DND-41 (cell line): ENCODE results near the gene KRTAP12-2.

Source experiments
- ATAC-seq: fragments of 200-7000 bp; cut with Tn5 transposase; 3 replicates; pipeline ENCODE4 v1.9.1; 2021; ENCODE audit warnings: low read depth; ENCODE audit not compliant: insufficient read depth
- DNase-seq: peaks from one replicate; pipeline ENCODE4 v3.0.0-alpha.2; 2020
- H2AFZ ChIP-seq: 2 replicates; pipeline ENCODE4 v1.6.0; 2012; ENCODE audit warnings: low read depth, low read length
- H3K27ac ChIP-seq: 2 replicates; pipeline ENCODE4 v1.5.1; 2012; ENCODE audit warnings: low read length, inconsistent platforms
- H3K27me3 ChIP-seq: fragments of 200-600 bp; sonication (generic); 2 replicates; pipeline ENCODE4 v1.6.0; 2012; ENCODE audit warnings: low read length, mild to moderate bottlenecking, inconsistent platforms; ENCODE audit not compliant: insufficient read depth, poor library complexity
- H3K36me3 ChIP-seq: 2 replicates; pipeline ENCODE4 v1.5.1; 2012; ENCODE audit warnings: low read length, inconsistent platforms; ENCODE audit not compliant: insufficient read depth
- H3K4me1 ChIP-seq: 2 replicates; pipeline ENCODE4 v1.5.1; 2012; ENCODE audit warnings: mild to moderate bottlenecking, low read length; ENCODE audit not compliant: insufficient read depth
- H3K4me2 ChIP-seq: 2 replicates; pipeline ENCODE4 v1.6.0; 2012; ENCODE audit warnings: mild to moderate bottlenecking, moderate library complexity, low read length, inconsistent platforms; ENCODE audit not compliant: insufficient read depth
- H3K4me3 ChIP-seq, 2 experiments: fragments of 200-600 bp in 1 of 2; shearing (Covaris generic) in 1 of 2; 2 replicates each; pipeline ENCODE4 v1.5.1; 2012 to 2016; ENCODE audit warnings: inconsistent platforms in 2 of 2, low read length in 2 of 2, mild to moderate bottlenecking in 2 of 2, low read depth in 1 of 2, moderate library complexity in 1 of 2
- H3K79me2 ChIP-seq: 2 replicates; pipeline ENCODE4 v1.6.0; 2012; ENCODE audit warnings: low read length, inconsistent platforms; ENCODE audit not compliant: insufficient read depth
- H3K9ac ChIP-seq: 2 replicates; pipeline ENCODE4 v1.6.0; 2012; ENCODE audit warnings: low read depth, mild to moderate bottlenecking, inconsistent platforms, low read length, moderate library complexity
- H3K9me3 ChIP-seq: 2 replicates; pipeline ENCODE4 v1.5.1; 2012; ENCODE audit warnings: low read length, moderate library complexity, mild to moderate bottlenecking, inconsistent platforms; ENCODE audit not compliant: insufficient read depth, severe bottlenecking
- H4K20me1 ChIP-seq: 2 replicates; pipeline ENCODE4 v1.6.0; 2012; ENCODE audit warnings: low read length; ENCODE audit not compliant: insufficient read depth
- CTCF ChIP-seq: IDR thresholded peaks from 2 replicates; pipeline ENCODE4 v1.5.1; 2012; ENCODE audit warnings: borderline replicate concordance, low read length, moderate library complexity, mild to moderate bottlenecking; ENCODE audit not compliant: poor library complexity, severe bottlenecking; ENCODE audit errors: extremely low read depth
- EZH2 ChIP-seq: IDR thresholded peaks from 3 replicates; pipeline ENCODE4 v1.6.1; 2012; ENCODE audit warnings: borderline replicate concordance, low read depth, mild to moderate bottlenecking, moderate library complexity, low read length, inconsistent platforms; ENCODE audit not compliant: severe bottlenecking

The KRTAP12-2 gene

GRCh38 chr21:44701023-44701400 is 34.3 kb upstream of the KRTAP12-2 start:
- no peak for ATAC-seq
- H3K4me2 ChIP-seq: no peak overlapping the region
- peaks cover 10% of the 10 kb centered on the region for H3K27me3 ChIP-seq
- no peaks in the 10 kb centered on the region for H3K4me1 ChIP-seq
- no peak overlapping the region for H3K9ac ChIP-seq
- H4K20me1 ChIP-seq: no peaks in the 10 kb centered on the region; the same call in 1 of the 2 replicates
- TF ChIP-seq EZH2: no peak
- TF ChIP-seq CTCF: no peak
- H3K79me2 ChIP-seq: no peaks in the 10 kb centered on the region
- no peak overlapping the region for H3K27ac ChIP-seq
- no peak overlapping the region for H2AFZ ChIP-seq
- no peaks in the 10 kb centered on the region for H3K9me3 ChIP-seq
- H3K36me3 ChIP-seq: no peaks in the 10 kb centered on the region
- DNase-seq: no peak
- H3K4me3 ChIP-seq: no peak overlapping the region

DNA sequence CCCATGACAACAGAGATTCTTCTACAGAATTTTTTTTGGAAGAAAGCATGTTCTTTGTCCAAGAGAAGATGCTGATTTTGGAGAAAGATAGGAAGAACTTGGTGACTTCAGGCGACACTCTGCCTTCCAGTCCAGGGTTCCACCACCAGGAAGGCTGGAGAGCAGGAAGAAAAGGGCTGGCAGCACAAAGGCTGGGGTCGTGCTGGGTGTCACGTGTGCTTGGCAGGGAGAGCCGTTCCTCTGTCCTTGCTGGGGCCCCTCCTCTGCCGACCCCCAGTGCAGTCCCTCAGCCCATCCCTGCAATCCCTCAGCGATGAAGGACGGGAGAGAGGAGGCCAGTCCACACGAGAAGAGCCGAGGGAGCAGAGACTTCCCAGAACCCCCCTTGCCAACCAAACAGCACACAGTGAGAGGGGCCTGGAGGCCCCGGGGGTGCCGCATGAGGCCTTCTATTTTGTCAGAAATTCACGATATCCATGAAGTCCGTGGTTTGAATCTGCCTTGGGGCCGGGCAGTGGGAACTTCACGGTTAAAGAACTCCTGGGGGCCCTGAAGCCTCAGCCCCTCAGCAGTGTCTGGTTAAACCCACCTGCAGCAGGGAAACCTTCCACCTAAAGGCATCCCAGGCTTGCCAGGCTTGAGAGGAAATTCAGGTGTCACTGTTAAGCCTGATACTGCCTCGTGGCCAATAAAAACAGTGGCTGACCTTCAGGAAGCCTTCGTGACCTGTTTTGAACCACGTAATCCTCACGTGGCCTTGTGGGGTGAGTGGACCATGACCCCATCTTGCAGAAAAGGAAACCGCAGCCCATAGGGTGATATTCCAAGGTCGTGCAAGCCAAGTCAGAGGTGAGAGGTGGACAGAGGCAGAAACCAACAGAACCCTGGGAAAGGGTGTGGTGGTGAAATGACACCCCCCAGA is 33.6 kb upstream of the KRTAP12-2 start:
- Histone ChIP-seq H3K27ac (no peak overlapping the region), H3K4me2 (no peak overlapping the region), H3K27me3 (peaks cover 10% of the 10 kb centered on the region), H3K4me3 (no peak overlapping the region), H3K4me1 (no peaks in the 10 kb centered on the region), H3K9me3 (no peaks in the 10 kb centered on the region), H4K20me1 (no peaks in the 10 kb centered on the region; the same call in 1 of the 2 replicates), H3K9ac (no peak overlapping the region), H3K79me2 (no peaks in the 10 kb centered on the region), H3K36me3 (no peaks in the 10 kb centered on the region), H2AFZ (no peak overlapping the region)
- ATAC-seq (no peak), DNase-seq (no peak)
- TF ChIP-seq CTCF (no peak), EZH2 (no peak)

GRCh38 chr21:44699502-44700001 is 32.8 kb upstream of the KRTAP12-2 start:
- H3K27ac ChIP-seq: no peak overlapping the region
- H3K27me3 ChIP-seq: peaks cover 10% of the 10 kb centered on the region
- ATAC-seq: no peak
- H3K36me3 ChIP-seq: no peaks in the 10 kb centered on the region
- no peak overlapping the region for H2AFZ ChIP-seq
- DNase-seq: no peak
- no peaks in the 10 kb centered on the region for H3K79me2 ChIP-seq
- no peaks in the 10 kb centered on the region for H3K4me1 ChIP-seq
- no peak overlapping the region for H3K9ac ChIP-seq
- H3K9me3 ChIP-seq: no peaks in the 10 kb centered on the region
- H3K4me2 ChIP-seq: no peak overlapping the region
- H4K20me1 ChIP-seq: no peaks in the 10 kb centered on the region; the same call in 1 of the 2 replicates
- TF ChIP-seq CTCF (no peak), EZH2 (no peak)
- no peak overlapping the region for H3K4me3 ChIP-seq
